Endodermal cell (in vitro differentiated cells): ENCODE measurements around the gene ATP10A. TPM values are rescaled to one million over a fixed set of nuclear protein-coding genes. Genes with fewer than 3 reads are reported as not detected.
A peak's percentile ranks its signal among the peaks of the same experiment; 100 is the strongest.

Source experiments
- DNase-seq: peaks from one replicate; pipeline ENCODE4 v3.0.0-alpha.2; 2017
- H3K27ac ChIP-seq: 2 replicates; pipeline ENCODE4 v1.5.1; 2013; ENCODE audit warnings: mild to moderate bottlenecking, low read depth, low read length, moderate library complexity
- H3K27me3 ChIP-seq: 2 replicates; pipeline ENCODE4 v1.6.1; 2013; ENCODE audit warnings: mild to moderate bottlenecking, low read length, moderate library complexity; ENCODE audit not compliant: insufficient read depth, control insufficient read depth, poor library complexity, severe bottlenecking
- H3K36me3 ChIP-seq: 2 replicates; pipeline ENCODE4 v1.7.0; 2013; ENCODE audit warnings: mild to moderate bottlenecking, low read length, moderate library complexity; ENCODE audit not compliant: control insufficient read depth, insufficient read depth
- H3K4me1 ChIP-seq: one replicate; pipeline ENCODE4 v1.7.0; 2013; ENCODE audit warnings: low read length; ENCODE audit not compliant: control insufficient read depth, insufficient read depth
- H3K4me3 ChIP-seq: 2 replicates; pipeline ENCODE4 v1.5.1; 2013; ENCODE audit warnings: mild to moderate bottlenecking, low read length, moderate library complexity
- H3K9ac ChIP-seq: 2 replicates; pipeline ENCODE4 v1.6.1; 2013; ENCODE audit warnings: mild to moderate bottlenecking, low read length, moderate library complexity; ENCODE audit not compliant: poor library complexity, severe bottlenecking; ENCODE audit errors: extremely low read depth
- H3K9me3 ChIP-seq: 2 replicates; pipeline ENCODE4 v1.6.1; 2013; ENCODE audit warnings: mild to moderate bottlenecking, low read length, moderate library complexity; ENCODE audit not compliant: control insufficient read depth
- H3K27ac Mint-ChIP-seq: 2 replicates; pipeline ENCODE4 v1.8.0; 2020; ENCODE audit warnings: mixed read lengths
- H3K27me3 Mint-ChIP-seq: 2 replicates; pipeline ENCODE4 v1.8.0; 2021; ENCODE audit warnings: mild to moderate bottlenecking, mixed read lengths; ENCODE audit not compliant: insufficient read depth
- H3K36me3 Mint-ChIP-seq: 2 replicates; pipeline ENCODE4 v1.8.0; 2020; ENCODE audit warnings: low read depth, mixed read lengths
- H3K4me1 Mint-ChIP-seq: 2 replicates; pipeline ENCODE4 v1.8.0; 2020; ENCODE audit warnings: mixed read lengths
- H3K4me3 Mint-ChIP-seq: 2 replicates; pipeline ENCODE4 v1.8.0; 2020; ENCODE audit warnings: mild to moderate bottlenecking, moderate library complexity, mixed read lengths
- H3K9me3 Mint-ChIP-seq: 2 replicates; pipeline ENCODE4 v1.8.0; 2020; ENCODE audit warnings: mild to moderate bottlenecking, mixed read lengths
- CTCF ChIP-seq: fragments of 200-600 bp; sonication (generic); conservative IDR thresholded peaks from 2 replicates; pipeline ENCODE4 v1.5.0; 2021; ENCODE audit warnings: antibody characterized with exemption, mild to moderate bottlenecking
- WGBS, 2 experiments: methylation state at CpG; one replicate each; pipeline versions ENCODE4 v1.1.5 to v1.1.7; 2013; ENCODE audit warnings: missing lambda C conversion rate in 2 of 2, mixed read lengths in 1 of 2; ENCODE audit not compliant: insufficient coverage in 1 of 2, insufficient read length in 1 of 2; 5-methylcytosine and 5-hydroxymethylcytosine counted together
- total RNA-seq, 2 donors: library from RNA; stranded (reverse); fragmentation: NEBNext Ultra II Directional in 1 of 2; extraction: Animal tissue kit (Norgen Biotek cat#: 25700) in 1 of 2; gene quantifications; 2 replicates in 1 of 2; 3 replicates in 1 of 2; pipeline ENCODE4 v1.2.1, GENCODE V29; 2021

Gene ATP10A
- total RNA-seq, 2 donors from 2014 or later: 0.04 to 1.2 TPM

GRCh38 chr15:25852027-25852426 is 11.1 kb downstream of the ATP10A start:
- H3K4me3 ChIP-seq: no peak overlapping the region
- no peaks in the 10 kb centered on the region for H3K9me3 ChIP-seq
- H3K36me3 Mint-ChIP-seq: no peaks in the 10 kb centered on the region
- no peak overlapping the region for H3K27ac Mint-ChIP-seq
- H3K4me1 Mint-ChIP-seq: peaks cover 12% of the 10 kb centered on the region
- DNase-seq: no peak
- H3K9ac ChIP-seq: no peak overlapping the region
- peaks cover 16% of the 10 kb centered on the region for H3K27me3 Mint-ChIP-seq
- H3K27ac ChIP-seq: no peak overlapping the region
- no peak overlapping the region for H3K4me3 Mint-ChIP-seq
- H3K27me3 ChIP-seq: peaks cover 11% of the 10 kb centered on the region
- H3K9me3 Mint-ChIP-seq: no peaks in the 10 kb centered on the region
- no peaks in the 10 kb centered on the region for H3K36me3 ChIP-seq
- peaks cover 4% of the 10 kb centered on the region for H3K4me1 ChIP-seq
- no peak for TF ChIP-seq CTCF

GRCh38 chr15:25850154-25851111 is 12.7 kb downstream of the ATP10A start:
- H3K4me1 ChIP-seq: peaks cover 4% of the 10 kb centered on the region

More at GRCh38 chr15:25850154-25851111, 12.7 kb downstream of the ATP10A start:
- peaks cover 18% of the 10 kb centered on the region for H3K27me3 Mint-ChIP-seq
- no peaks in the 10 kb centered on the region for H3K9me3 ChIP-seq
- H3K9ac ChIP-seq: peak overlapping the region; percentile 20
- H3K27ac Mint-ChIP-seq: peak overlapping the region; percentile 59
- no peak for TF ChIP-seq CTCF
- peak overlapping the region; percentile 73 for H3K4me3 ChIP-seq
- H3K4me1 Mint-ChIP-seq: peaks cover 12% of the 10 kb centered on the region
- 20 to 32% methylated on average over 5 to 35 of the region's 36 CpGs for WGBS, 2 experiments
- DNase-seq: peak; percentile 83
- no peak overlapping the region for H3K27ac ChIP-seq
- no peaks in the 10 kb centered on the region for H3K36me3 Mint-ChIP-seq
- peak overlapping the region; percentile 61 for H3K4me3 Mint-ChIP-seq
- peaks cover 11% of the 10 kb centered on the region for H3K27me3 ChIP-seq
- H3K9me3 Mint-ChIP-seq: no peaks in the 10 kb centered on the region
- no peaks in the 10 kb centered on the region for H3K36me3 ChIP-seq
